ENCODE results near the gene RRAGA. TPM values are rescaled to one million over a fixed set of nuclear protein-coding genes. Genes with fewer than 3 reads are reported as not detected.

Gene RRAGA
- total RNA-seq, 1 experiment from 2014 or later = 44.7 TPM

GRCh38 chr9:19022206-19022605 is 27.0 kb upstream of the RRAGA start:
- intact Hi-C loops (cut with micrococcal nuclease; ENCODE audit: unreplicated experiment) = loop anchor here (10.0 kb wide), 1 partner anchor 227 kb away; no protein-coding TSS in a partner anchor
- DNase-seq = no peak
- Mint-ChIP-seq H3K27me3 (ENCODE audit: insufficient read depth, unreplicated experiment) (peaks cover 11% of the 10 kb centered on the region), H3K4me3 (ENCODE audit: unreplicated experiment) (no peak overlapping the region), H3K4me1 (ENCODE audit: low read depth, unreplicated experiment) (no peaks in the 10 kb centered on the region), H3K36me3 (ENCODE audit: insufficient read depth, unreplicated experiment) (no peaks in the 10 kb centered on the region), H3K9me3 (ENCODE audit: unreplicated experiment) (no peaks in the 10 kb centered on the region), H3K27ac (ENCODE audit: unreplicated experiment) (no peak overlapping the region)
- ChIA-PET CTCF (no interaction called here), POLR2A (no interaction called here)
- no peaks in the 10 kb centered on the region for H3K27me3 ChIP-seq (replicated peaks; ENCODE audit: control insufficient read depth, insufficient read depth, low read length)
- no peak for TF ChIP-seq CTCF (IDR thresholded peaks at IDR 0.05; ENCODE audit: insufficient read depth in 1 of 2, low read depth in 1 of 2, low read length in 1 of 2, severe bottlenecking in 1 of 2, unreplicated experiment in 1 of 2)
- H3K36me3 ChIP-seq (ENCODE audit: control insufficient read depth, insufficient read depth, low read length) = no peaks in the 10 kb centered on the region
- H3K4me1 ChIP-seq = no peaks in the 10 kb centered on the region
- H3K4me3 ChIP-seq (ENCODE audit: low read depth, low read length) = no peak overlapping the region
- no peaks in the 10 kb centered on the region for H3K9me3 ChIP-seq
- no TSS peak for BruUV-seq (replicated peaks)

- Histone ChIP-seq H3K4me1 (no peaks in the 10 kb centered on the region), H3K27me3 (replicated peaks; ENCODE audit: control insufficient read depth, insufficient read depth, low read length) (no peaks in the 10 kb centered on the region), H3K4me3 (ENCODE audit: low read depth, low read length) (no peak overlapping the region), H3K9me3 (no peaks in the 10 kb centered on the region), H3K36me3 (ENCODE audit: control insufficient read depth, insufficient read depth, low read length) (no peaks in the 10 kb centered on the region)
- no peaks in the 10 kb centered on the region for H3K9me3 Mint-ChIP-seq (ENCODE audit: unreplicated experiment)
- intact Hi-C loops (cut with micrococcal nuclease; ENCODE audit: unreplicated experiment) = loop anchor here (10.0 kb wide), 1 partner anchor 228 kb away; no protein-coding TSS in a partner anchor
- H3K27ac Mint-ChIP-seq (ENCODE audit: unreplicated experiment) = no peak overlapping the region
- no peaks in the 10 kb centered on the region for H3K36me3 Mint-ChIP-seq (ENCODE audit: insufficient read depth, unreplicated experiment)
- H3K4me1 Mint-ChIP-seq (ENCODE audit: low read depth, unreplicated experiment) = no peaks in the 10 kb centered on the region
- TF ChIP-seq CTCF (IDR thresholded peaks at IDR 0.05; ENCODE audit: insufficient read depth in 1 of 2, low read depth in 1 of 2, low read length in 1 of 2, severe bottlenecking in 1 of 2, unreplicated experiment in 1 of 2) = no peak
- POLR2A ChIA-PET = no interaction called here
- peaks cover 11% of the 10 kb centered on the region for H3K27me3 Mint-ChIP-seq (ENCODE audit: insufficient read depth, unreplicated experiment)
- BruUV-seq (replicated peaks) = no TSS peak
- CTCF ChIA-PET = no interaction called here
- no peak for DNase-seq
- H3K4me3 Mint-ChIP-seq (ENCODE audit: unreplicated experiment) = no peak overlapping the region
Measured at GRCh38 chr9:19023078-19023477, 26.1 kb upstream of the RRAGA start.

GRCh38 chr9:19026375-19026774 is 22.9 kb upstream of the RRAGA start:
- CTCF ChIA-PET = no interaction called here
- peaks cover 15% of the 10 kb centered on the region for H3K27me3 Mint-ChIP-seq (ENCODE audit: insufficient read depth, unreplicated experiment)
- no peaks in the 10 kb centered on the region for H3K36me3 ChIP-seq (ENCODE audit: control insufficient read depth, insufficient read depth, low read length)
- H3K27ac Mint-ChIP-seq (ENCODE audit: unreplicated experiment) = no peak overlapping the region
- no peak overlapping the region for H3K4me3 Mint-ChIP-seq (ENCODE audit: unreplicated experiment)
- no peaks in the 10 kb centered on the region for H3K4me1 Mint-ChIP-seq (ENCODE audit: low read depth, unreplicated experiment)
- no peaks in the 10 kb centered on the region for H3K9me3 Mint-ChIP-seq (ENCODE audit: unreplicated experiment)
- H3K4me1 ChIP-seq = no peaks in the 10 kb centered on the region
- DNase-seq = no peak
- intact Hi-C loops (cut with micrococcal nuclease; ENCODE audit: unreplicated experiment) = loop anchor here (10.0 kb wide), 1 partner anchor 232 kb away; no protein-coding TSS in a partner anchor
- TF ChIP-seq CTCF (IDR thresholded peaks at IDR 0.05; ENCODE audit: insufficient read depth in 1 of 2, low read depth in 1 of 2, low read length in 1 of 2, severe bottlenecking in 1 of 2, unreplicated experiment in 1 of 2) = no peak
- no TSS peak for BruUV-seq (replicated peaks)
- POLR2A ChIA-PET = no interaction called here
- H3K27me3 ChIP-seq (replicated peaks; ENCODE audit: control insufficient read depth, insufficient read depth, low read length) = no peaks in the 10 kb centered on the region
- H3K4me3 ChIP-seq (ENCODE audit: low read depth, low read length) = no peak overlapping the region
- no peaks in the 10 kb centered on the region for H3K9me3 ChIP-seq
- no peaks in the 10 kb centered on the region for H3K36me3 Mint-ChIP-seq (ENCODE audit: insufficient read depth, unreplicated experiment)

Measured in Caco-2 (cell line).